ENCODE results near the gene PACSIN2.

Gene PACSIN2

DNA sequence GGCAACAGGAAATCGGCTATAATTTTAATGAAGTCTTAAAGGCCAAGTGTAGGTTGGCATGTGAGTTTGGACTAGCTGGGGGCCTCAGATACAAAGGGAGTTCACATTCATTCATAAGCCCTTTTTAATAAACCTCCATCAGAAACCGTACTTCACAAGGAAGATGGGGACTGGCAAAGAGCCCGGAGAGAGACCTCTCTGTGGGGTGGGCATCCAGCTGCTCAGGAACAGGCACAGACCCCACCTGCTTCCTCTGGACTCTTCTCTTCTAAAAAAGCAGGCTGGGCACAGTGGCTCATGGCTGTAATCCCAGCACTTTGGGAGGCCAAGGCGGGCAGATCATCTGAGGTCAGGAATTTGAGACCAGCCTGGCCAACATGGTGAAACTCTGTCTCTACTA, 154.0 kb downstream of the PACSIN2 start:
- ChIA-PET CTCF (no interaction called here), POLR2A (no interaction called here)
- no peak for DNase-seq (ENCODE audit: extremely low spot score)
- no peak for TF ChIP-seq ZNF384 (IDR thresholded peaks at IDR 0.05)
- no peak for TF ChIP-seq SP1 (IDR thresholded peaks at IDR 0.05)
- TF ChIP-seq SUZ12 (IDR thresholded peaks at IDR 0.05): no peak
- no peak for TF ChIP-seq CTBP1 (IDR thresholded peaks at IDR 0.05; ENCODE audit: borderline replicate concordance)
- no peak for TF ChIP-seq FOXM1 (IDR thresholded peaks at IDR 0.05; ENCODE audit: borderline replicate concordance)
- TF ChIP-seq, protein P1, sequence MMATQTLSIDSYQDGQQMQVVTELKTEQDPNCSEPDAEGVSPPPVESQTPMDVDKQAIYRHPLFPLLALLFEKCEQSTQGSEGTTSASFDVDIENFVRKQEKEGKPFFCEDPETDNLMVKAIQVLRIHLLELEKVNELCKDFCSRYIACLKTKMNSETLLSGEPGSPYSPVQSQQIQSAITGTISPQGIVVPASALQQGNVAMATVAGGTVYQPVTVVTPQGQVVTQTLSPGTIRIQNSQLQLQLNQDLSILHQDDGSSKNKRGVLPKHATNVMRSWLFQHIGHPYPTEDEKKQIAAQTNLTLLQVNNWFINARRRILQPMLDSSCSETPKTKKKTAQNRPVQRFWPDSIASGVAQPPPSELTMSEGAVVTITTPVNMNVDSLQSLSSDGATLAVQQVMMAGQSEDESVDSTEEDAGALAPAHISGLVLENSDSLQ (IDR thresholded peaks at IDR 0.05): no peak

DNA sequence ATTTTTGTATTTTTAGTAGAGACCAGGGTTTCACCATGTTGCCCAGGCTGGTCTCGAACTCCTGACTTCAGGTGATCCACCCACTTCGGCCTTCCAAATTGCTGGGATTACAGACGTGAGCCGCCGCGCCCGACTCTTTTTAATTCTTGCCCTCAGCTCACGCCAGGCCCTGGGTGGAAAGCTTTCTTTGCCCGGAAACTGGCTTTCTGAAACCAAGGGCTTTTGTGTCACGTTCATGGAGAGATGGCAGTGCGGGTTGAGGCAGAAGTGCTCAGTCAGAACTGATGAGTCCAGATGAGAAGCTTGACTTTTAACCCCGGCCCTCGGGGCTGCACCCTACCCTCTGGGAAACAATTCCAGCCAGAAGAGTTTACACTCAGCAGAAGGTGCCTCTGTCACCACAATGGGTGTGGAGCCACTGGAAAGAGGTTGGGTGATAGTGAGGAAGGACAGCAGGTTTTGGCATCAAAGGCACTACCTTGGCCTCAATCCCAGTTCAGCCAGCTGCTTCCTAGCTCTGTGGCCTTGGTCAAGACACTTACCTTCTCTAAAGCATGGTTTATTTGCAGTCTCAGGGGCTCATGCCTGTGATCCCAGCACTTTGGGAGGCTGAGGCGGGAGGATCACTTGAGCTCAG, 157.0 kb downstream of the PACSIN2 start:
- DNase-seq (ENCODE audit: extremely low spot score): no peak
- ChIA-PET CTCF (interaction anchor here (1.1 kb wide), 1 partner anchor 10 kb away, joined by 7 read pairs; no protein-coding TSS in a partner anchor), POLR2A (no interaction called here)
- TF ChIP-seq TARDBP (IDR thresholded peaks at IDR 0.05) (no peak), BHLHE40 (IDR thresholded peaks at IDR 0.05; ENCODE audit: borderline replicate concordance) (no peak), SP1 (IDR thresholded peaks at IDR 0.05) (no peak), LEF1 (IDR thresholded peaks at IDR 0.05; ENCODE audit: borderline replicate concordance) (no peak), SUZ12 (IDR thresholded peaks at IDR 0.05) (no peak), L3MBTL2 (conservative IDR thresholded peaks at IDR 0.05) (no peak), FOXK2 (IDR thresholded peaks at IDR 0.05) (no peak), CTBP1 (IDR thresholded peaks at IDR 0.05; ENCODE audit: borderline replicate concordance) (no peak), FOXA1 (IDR thresholded peaks at IDR 0.05) (no peak), ARNT (IDR thresholded peaks at IDR 0.05) (no peak), ZNF384 (IDR thresholded peaks at IDR 0.05) (no peak), NFRKB (IDR thresholded peaks at IDR 0.05) (no peak), ELF4 (IDR thresholded peaks at IDR 0.05) (no peak), HDGF (IDR thresholded peaks at IDR 0.05; ENCODE audit: borderline replicate concordance) (no peak), FOXM1 (IDR thresholded peaks at IDR 0.05; ENCODE audit: borderline replicate concordance) (no peak)
- TF ChIP-seq, protein P1 (IDR thresholded peaks at IDR 0.05): no peak

DNA sequence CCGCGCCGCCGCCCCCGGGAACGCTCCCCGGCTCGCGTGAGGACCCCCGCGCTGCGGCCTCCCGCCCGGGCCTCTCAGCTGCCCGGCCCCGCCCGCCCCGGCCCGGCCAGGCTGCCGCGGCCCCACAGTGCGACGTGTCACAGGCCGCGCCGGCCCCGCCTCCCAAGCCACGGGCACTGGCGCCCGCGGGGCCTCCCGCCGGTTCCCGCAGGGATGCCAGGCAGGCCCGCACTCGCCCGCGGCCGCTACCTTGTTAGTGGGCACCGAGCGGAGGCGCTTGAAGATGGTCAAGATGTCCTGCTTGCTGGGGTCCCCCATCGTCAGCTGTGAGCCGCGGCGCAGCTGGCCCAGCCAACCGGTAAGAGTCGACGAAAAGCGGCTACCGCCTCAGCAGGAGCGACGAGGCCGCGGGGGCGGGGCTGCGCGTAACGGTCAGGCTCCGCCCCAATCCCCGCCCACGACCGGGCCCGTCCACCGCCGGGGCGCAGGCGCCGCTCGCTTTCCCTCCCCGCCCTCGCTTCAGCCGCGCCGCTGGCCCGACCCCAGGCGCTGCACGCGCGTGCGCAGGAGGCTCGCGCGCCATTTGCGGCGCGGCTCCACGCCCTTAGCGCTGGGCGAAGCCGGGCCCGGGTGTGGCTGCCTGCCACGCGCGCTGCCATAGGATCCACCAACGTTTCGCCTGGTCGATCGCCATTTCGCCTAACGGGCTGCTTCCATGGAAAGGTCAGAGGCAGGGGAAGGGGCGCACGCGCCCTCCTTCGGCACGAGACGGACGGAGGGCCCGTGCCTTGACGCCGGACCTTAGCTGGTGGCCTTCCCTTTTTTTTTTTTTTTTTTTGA, 157.9 kb downstream of the PACSIN2 start, which contains the start of gene ARFGAP3:
TSS of gene ARFGAP3 (minus strand) at position 409 of the 840 bp plus-strand sequence. CDS start at position 318, 91 bp downstream.
- ChIA-PET CTCF (interaction anchor here (1.1 kb wide), 1 partner anchor 11 kb away, joined by 7 read pairs; no protein-coding TSS in a partner anchor), POLR2A (interaction anchor here (0.7 to 1.5 kb wide), 4 partner anchors 10 to 241 kb away, joined by 3 to 5 read pairs (median 4); partner anchors contain the start of gene PACSIN2)
- TF ChIP-seq ZNF384 (IDR thresholded peaks at IDR 0.05) (no peak), BHLHE40 (IDR thresholded peaks at IDR 0.05; ENCODE audit: borderline replicate concordance) (no peak), SP1 (IDR thresholded peaks at IDR 0.05) (no peak), SUZ12 (IDR thresholded peaks at IDR 0.05) (no peak), FOXM1 (IDR thresholded peaks at IDR 0.05; ENCODE audit: borderline replicate concordance) (0 out of 2 replicates have a peak, but pooled peaks have one; percentile 9), FOXA1 (IDR thresholded peaks at IDR 0.05) (no peak), L3MBTL2 (conservative IDR thresholded peaks at IDR 0.05) (peak; percentile 99), CTBP1 (IDR thresholded peaks at IDR 0.05; ENCODE audit: borderline replicate concordance) (no peak), TARDBP (IDR thresholded peaks at IDR 0.05) (no peak), ELF4 (IDR thresholded peaks at IDR 0.05) (no peak), HDGF (IDR thresholded peaks at IDR 0.05; ENCODE audit: borderline replicate concordance) (no peak), ARNT (IDR thresholded peaks at IDR 0.05) (no peak), FOXK2 (IDR thresholded peaks at IDR 0.05) (no peak), LEF1 (IDR thresholded peaks at IDR 0.05; ENCODE audit: borderline replicate concordance) (no peak), NFRKB (IDR thresholded peaks at IDR 0.05) (no peak)
- DNase-seq (ENCODE audit: extremely low spot score): peak; percentile 100

DNA sequence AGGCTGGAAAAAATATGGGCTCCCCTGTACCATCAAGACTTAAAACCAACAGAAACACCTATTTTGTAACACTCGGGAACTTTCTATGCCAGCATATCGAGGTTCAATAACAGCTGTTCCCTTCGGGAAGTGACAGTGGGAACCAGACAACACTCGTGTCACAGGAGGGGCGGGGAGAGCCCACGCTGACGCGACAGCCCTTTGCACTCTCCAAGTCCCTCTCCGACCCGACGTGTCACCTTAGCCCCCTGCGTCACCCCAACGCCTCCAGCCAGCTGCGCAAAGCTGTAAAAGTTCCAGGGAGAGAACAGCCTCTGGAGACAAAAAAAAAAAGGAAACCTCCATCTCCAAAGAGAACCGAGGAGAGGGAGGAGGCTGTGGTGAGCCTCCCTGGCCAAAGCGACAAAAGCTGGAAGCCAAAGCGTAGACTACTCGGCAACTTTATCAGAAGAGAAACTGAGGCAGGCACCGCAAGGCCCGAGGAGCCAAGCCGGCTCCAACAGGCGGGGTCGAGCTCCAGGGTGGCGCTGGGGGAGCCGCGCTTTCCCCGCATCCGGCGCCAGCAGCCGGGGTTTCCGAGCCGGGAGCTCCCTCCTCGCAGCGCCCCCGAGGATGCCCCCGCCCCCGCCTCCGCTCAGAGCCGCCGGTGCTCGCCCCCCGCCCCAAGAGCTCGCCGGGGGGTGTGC, 158.6 kb downstream of the PACSIN2 start:
- DNase-seq (ENCODE audit: extremely low spot score): no peak
- no peak for TF ChIP-seq BHLHE40 (IDR thresholded peaks at IDR 0.05; ENCODE audit: borderline replicate concordance)
- TF ChIP-seq, protein P1 (IDR thresholded peaks at IDR 0.05): no peak
- no peak for TF ChIP-seq CTBP1 (IDR thresholded peaks at IDR 0.05; ENCODE audit: borderline replicate concordance)
- TF ChIP-seq HDGF (IDR thresholded peaks at IDR 0.05; ENCODE audit: borderline replicate concordance): no peak
- no peak for TF ChIP-seq ZNF384 (IDR thresholded peaks at IDR 0.05)
- TF ChIP-seq ARNT (IDR thresholded peaks at IDR 0.05): no peak
- TF ChIP-seq FOXM1 (IDR thresholded peaks at IDR 0.05; ENCODE audit: borderline replicate concordance): no peak
- TF ChIP-seq SP1 (IDR thresholded peaks at IDR 0.05): no peak
- TF ChIP-seq ELF4 (IDR thresholded peaks at IDR 0.05): no peak
- TF ChIP-seq NFRKB (IDR thresholded peaks at IDR 0.05): no peak
- TF ChIP-seq FOXK2 (IDR thresholded peaks at IDR 0.05): no peak
- TF ChIP-seq LEF1 (IDR thresholded peaks at IDR 0.05; ENCODE audit: borderline replicate concordance): no peak
- TF ChIP-seq SUZ12 (IDR thresholded peaks at IDR 0.05): no peak
- TF ChIP-seq L3MBTL2 (conservative IDR thresholded peaks at IDR 0.05): no peak
- no peak for TF ChIP-seq FOXA1 (IDR thresholded peaks at IDR 0.05)
- TF ChIP-seq TARDBP (IDR thresholded peaks at IDR 0.05): no peak
- CTCF ChIA-PET: no interaction called here
- POLR2A ChIA-PET: interaction anchor here (0.7 to 1.5 kb wide), 4 partner anchors 11 to 241 kb away, joined by 3 to 5 read pairs (median 4); partner anchors contain the start of gene PACSIN2

All from HEK293T (cell line).